Astrocyte (in vitro differentiated cells and primary cell): ENCODE data around the gene SLCO4A1. TPM values are rescaled to one million over a fixed set of nuclear protein-coding genes. Genes with fewer than 3 reads are reported as not detected.

Source experiments
- DNase-seq: peaks from one replicate; pipeline ENCODE4 v3.0.0-alpha.2; 2010; ENCODE audit warnings: low read depth
- FAIRE-seq: peaks from 2 replicates; lab custom pipeline; 2011; peaks lifted over from hg19 to GRCh38; lab: Jason Lieb, UNC
- H2AFZ ChIP-seq: 2 replicates; pipeline ENCODE4 v1.6.0; 2012; ENCODE audit warnings: low read depth, low read length, inconsistent platforms
- H3K27ac ChIP-seq: 2 replicates; pipeline ENCODE4 v1.5.1; 2011; ENCODE audit warnings: low read depth, low read length, inconsistent platforms
- H3K27me3 ChIP-seq: 2 replicates; pipeline ENCODE4 v1.6.0; 2011; ENCODE audit warnings: low read length, inconsistent platforms; ENCODE audit not compliant: insufficient read depth
- H3K36me3 ChIP-seq: 2 replicates; pipeline ENCODE4 v1.5.1; 2011; ENCODE audit warnings: low read length, inconsistent platforms; ENCODE audit not compliant: insufficient read depth
- H3K4me1 ChIP-seq: 2 replicates; pipeline ENCODE4 v1.5.1; 2011; ENCODE audit warnings: low read length, inconsistent platforms; ENCODE audit not compliant: insufficient read depth
- H3K4me2 ChIP-seq: 2 replicates; pipeline ENCODE4 v1.6.0; 2012; ENCODE audit warnings: low read length, inconsistent platforms
- H3K4me3 ChIP-seq: 2 replicates; pipeline ENCODE4 v1.5.1; 2011; ENCODE audit warnings: low read depth, mild to moderate bottlenecking, low read length, inconsistent platforms; ENCODE audit not compliant: insufficient read depth
- H3K79me2 ChIP-seq: 2 replicates; pipeline ENCODE4 v1.6.0; 2012; ENCODE audit warnings: mild to moderate bottlenecking, low read length, inconsistent platforms; ENCODE audit not compliant: insufficient read depth
- H3K9ac ChIP-seq: 2 replicates; pipeline ENCODE4 v1.6.0; 2012; ENCODE audit warnings: mild to moderate bottlenecking, low read length, inconsistent platforms
- H3K9me3 ChIP-seq: 2 replicates; pipeline ENCODE4 v1.5.1; 2012; ENCODE audit warnings: low read depth, mild to moderate bottlenecking, low read length, inconsistent platforms; ENCODE audit not compliant: insufficient read depth
- H4K20me1 ChIP-seq: 2 replicates; pipeline ENCODE4 v1.6.0; 2012; ENCODE audit warnings: low read length, inconsistent platforms; ENCODE audit not compliant: insufficient read depth
- H3K27ac Mint-ChIP-seq: one replicate; pipeline ENCODE4 v1.8.0; 2021; ENCODE audit warnings: mild to moderate bottlenecking, mixed read lengths; ENCODE audit not compliant: unreplicated experiment
- H3K27me3 Mint-ChIP-seq: one replicate; pipeline ENCODE4 v1.8.0; 2021; ENCODE audit warnings: low read depth, mixed read lengths; ENCODE audit not compliant: unreplicated experiment
- H3K36me3 Mint-ChIP-seq: one replicate; pipeline ENCODE4 v1.8.0; 2021; ENCODE audit warnings: low read depth, mixed read lengths; ENCODE audit not compliant: unreplicated experiment
- H3K4me1 Mint-ChIP-seq: one replicate; pipeline ENCODE4 v1.8.0; 2021; ENCODE audit warnings: low read depth, mixed read lengths; ENCODE audit not compliant: unreplicated experiment
- H3K4me3 Mint-ChIP-seq: one replicate; pipeline ENCODE4 v1.8.0; 2021; ENCODE audit warnings: mild to moderate bottlenecking, moderate library complexity, mixed read lengths; ENCODE audit not compliant: unreplicated experiment
- H3K9me3 Mint-ChIP-seq: one replicate; pipeline ENCODE4 v1.8.0; 2021; ENCODE audit warnings: mild to moderate bottlenecking, mixed read lengths; ENCODE audit not compliant: unreplicated experiment
- EZH2 ChIP-seq: IDR thresholded peaks from 2 replicates; pipeline ENCODE4 v1.6.1; 2012; ENCODE audit warnings: mild to moderate bottlenecking, low read length, inconsistent platforms; ENCODE audit not compliant: insufficient read depth
- total RNA-seq: library from RNA; stranded (reverse); gene quantifications from 2 replicates; pipeline ENCODE4 v1.2.1, GENCODE V29; 2021
- TF ChIP-seq, protein P1 (sequence below): IDR thresholded peaks from 2 replicates; pipeline ENCODE4 v1.5.1; 2011; ENCODE audit warnings: low read depth, mild to moderate bottlenecking, inconsistent platforms, low read length, moderate library complexity; ENCODE audit not compliant: insufficient read depth

The SLCO4A1 gene
- total RNA-seq, 1 donor from 2014 or later, result 0.43 TPM

DNA sequence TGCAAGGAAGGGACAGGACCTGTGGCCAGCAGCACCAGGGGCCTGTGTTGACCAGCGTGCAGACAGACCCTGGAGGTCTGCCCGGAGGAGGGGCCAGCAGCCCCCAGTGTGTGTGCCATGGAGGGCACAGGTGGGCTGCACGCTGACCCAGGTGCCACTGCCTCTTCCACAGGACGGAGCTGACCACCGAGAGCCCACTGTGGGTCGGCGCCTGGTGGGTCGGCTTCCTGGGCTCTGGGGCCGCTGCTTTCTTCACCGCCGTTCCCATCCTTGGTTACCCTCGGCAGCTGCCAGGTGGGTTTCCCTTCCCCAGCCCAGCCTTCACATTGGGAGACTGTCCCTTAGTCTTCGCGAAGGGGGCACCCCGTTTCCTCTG, 17.9 kb downstream of the SLCO4A1 start:
- H3K27me3 ChIP-seq, result no peaks in the 10 kb centered on the region
- H3K79me2 ChIP-seq, result no peaks in the 10 kb centered on the region
- no peak overlapping the region for H3K9ac ChIP-seq
- no peak overlapping the region for H2AFZ ChIP-seq
- Mint-ChIP-seq H3K4me3 (no peak overlapping the region), H3K4me1 (no peaks in the 10 kb centered on the region), H3K27me3 (peaks cover 37% of the 10 kb centered on the region), H3K9me3 (no peaks in the 10 kb centered on the region), H3K36me3 (no peaks in the 10 kb centered on the region), H3K27ac (no peak overlapping the region)
- no peak for FAIRE-seq
- TF ChIP-seq EZH2, result no peak
- TF ChIP-seq, protein P1, sequence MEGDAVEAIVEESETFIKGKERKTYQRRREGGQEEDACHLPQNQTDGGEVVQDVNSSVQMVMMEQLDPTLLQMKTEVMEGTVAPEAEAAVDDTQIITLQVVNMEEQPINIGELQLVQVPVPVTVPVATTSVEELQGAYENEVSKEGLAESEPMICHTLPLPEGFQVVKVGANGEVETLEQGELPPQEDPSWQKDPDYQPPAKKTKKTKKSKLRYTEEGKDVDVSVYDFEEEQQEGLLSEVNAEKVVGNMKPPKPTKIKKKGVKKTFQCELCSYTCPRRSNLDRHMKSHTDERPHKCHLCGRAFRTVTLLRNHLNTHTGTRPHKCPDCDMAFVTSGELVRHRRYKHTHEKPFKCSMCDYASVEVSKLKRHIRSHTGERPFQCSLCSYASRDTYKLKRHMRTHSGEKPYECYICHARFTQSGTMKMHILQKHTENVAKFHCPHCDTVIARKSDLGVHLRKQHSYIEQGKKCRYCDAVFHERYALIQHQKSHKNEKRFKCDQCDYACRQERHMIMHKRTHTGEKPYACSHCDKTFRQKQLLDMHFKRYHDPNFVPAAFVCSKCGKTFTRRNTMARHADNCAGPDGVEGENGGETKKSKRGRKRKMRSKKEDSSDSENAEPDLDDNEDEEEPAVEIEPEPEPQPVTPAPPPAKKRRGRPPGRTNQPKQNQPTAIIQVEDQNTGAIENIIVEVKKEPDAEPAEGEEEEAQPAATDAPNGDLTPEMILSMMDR, result no peak
- no peaks in the 10 kb centered on the region for H3K36me3 ChIP-seq
- no peaks in the 10 kb centered on the region for H4K20me1 ChIP-seq
- no peak overlapping the region for H3K27ac ChIP-seq
- H3K4me1 ChIP-seq, result no peaks in the 10 kb centered on the region
- no peak for DNase-seq
- no peak overlapping the region for H3K4me2 ChIP-seq
- no peaks in the 10 kb centered on the region for H3K9me3 ChIP-seq
- no peak overlapping the region for H3K4me3 ChIP-seq

DNA sequence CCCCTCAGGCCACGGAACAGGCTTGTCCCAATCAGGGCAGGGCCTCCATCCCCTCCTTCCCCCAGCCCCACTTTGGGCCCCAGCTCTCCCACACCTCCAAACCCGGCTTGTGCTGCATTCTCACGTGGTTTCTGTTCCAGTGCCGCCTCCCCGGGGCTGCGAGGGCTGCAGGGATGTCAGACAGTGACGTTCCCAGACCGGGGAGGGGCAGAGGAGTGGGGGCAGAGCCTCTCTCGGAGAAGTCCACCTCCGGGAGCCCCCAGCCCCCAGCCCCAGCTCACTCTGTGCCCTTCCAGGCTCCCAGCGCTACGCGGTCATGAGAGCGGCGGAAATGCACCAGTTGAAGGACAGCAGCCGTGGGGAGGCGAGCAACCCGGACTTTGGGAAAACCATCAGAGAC, 18.5 kb downstream of the SLCO4A1 start:
- H3K4me1 Mint-ChIP-seq, result no peaks in the 10 kb centered on the region
- TF ChIP-seq EZH2, result no peak
- TF ChIP-seq, protein P1, result no peak
- peaks cover 37% of the 10 kb centered on the region for H3K27me3 Mint-ChIP-seq
- no peaks in the 10 kb centered on the region for H3K36me3 ChIP-seq
- H4K20me1 ChIP-seq, result no peaks in the 10 kb centered on the region
- no peaks in the 10 kb centered on the region for H3K27me3 ChIP-seq
- H3K4me1 ChIP-seq, result no peaks in the 10 kb centered on the region
- H3K9me3 Mint-ChIP-seq, result no peaks in the 10 kb centered on the region
- DNase-seq (no peak), FAIRE-seq (no peak)
- H3K9ac ChIP-seq, result no peak overlapping the region
- no peak overlapping the region for H3K27ac Mint-ChIP-seq
- no peaks in the 10 kb centered on the region for H3K79me2 ChIP-seq
- no peak overlapping the region for H3K4me3 ChIP-seq
- no peak overlapping the region for H3K4me3 Mint-ChIP-seq
- no peaks in the 10 kb centered on the region for H3K9me3 ChIP-seq
- no peak overlapping the region for H2AFZ ChIP-seq
- no peak overlapping the region for H3K4me2 ChIP-seq
- no peak overlapping the region for H3K27ac ChIP-seq
- no peaks in the 10 kb centered on the region for H3K36me3 Mint-ChIP-seq

DNA sequence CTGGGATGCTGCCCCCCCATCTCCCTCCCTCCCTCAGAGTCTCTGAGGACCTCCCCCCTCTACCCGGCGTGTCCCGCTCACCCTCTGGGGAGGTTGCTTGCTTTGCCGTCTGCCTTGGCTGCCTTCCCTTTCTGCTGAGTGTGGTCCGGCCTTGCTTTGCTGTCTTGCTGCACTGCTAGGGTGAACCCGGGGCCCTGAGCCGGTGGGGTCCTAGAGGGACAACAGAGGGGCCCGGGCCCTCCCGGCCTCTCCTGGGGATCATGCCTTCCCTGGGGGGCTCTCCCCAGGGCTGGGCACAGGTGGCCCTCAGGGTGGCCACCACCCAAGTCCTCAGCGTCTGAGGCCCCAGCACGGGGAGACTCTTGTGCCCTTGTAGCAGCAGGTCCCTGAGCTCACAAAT, 19.3 kb downstream of the SLCO4A1 start:
- H4K20me1 ChIP-seq, result no peaks in the 10 kb centered on the region
- H3K27me3 Mint-ChIP-seq, result peaks cover 32% of the 10 kb centered on the region
- DNase-seq (no peak), FAIRE-seq (no peak)
- no peaks in the 10 kb centered on the region for H3K4me1 ChIP-seq
- H3K4me2 ChIP-seq, result no peak overlapping the region
- H3K27me3 ChIP-seq, result peaks cover 3% of the 10 kb centered on the region
- TF ChIP-seq EZH2, result no peak
- TF ChIP-seq, protein P1, result no peak
- H3K27ac Mint-ChIP-seq, result no peak overlapping the region
- H3K4me3 ChIP-seq, result no peak overlapping the region
- H3K79me2 ChIP-seq, result no peaks in the 10 kb centered on the region
- no peak overlapping the region for H2AFZ ChIP-seq
- H3K36me3 ChIP-seq, result no peaks in the 10 kb centered on the region
- H3K4me1 Mint-ChIP-seq, result no peaks in the 10 kb centered on the region
- H3K9me3 ChIP-seq, result no peaks in the 10 kb centered on the region
- H3K4me3 Mint-ChIP-seq, result no peak overlapping the region
- H3K27ac ChIP-seq, result no peak overlapping the region
- H3K9ac ChIP-seq, result no peak overlapping the region
- no peaks in the 10 kb centered on the region for H3K9me3 Mint-ChIP-seq
- no peaks in the 10 kb centered on the region for H3K36me3 Mint-ChIP-seq
